ENCODE measurements around the gene LAYN. TPM values are rescaled to one million over a fixed set of nuclear protein-coding genes. Genes with fewer than 3 reads are reported as not detected.

LAYN gene, protein sequence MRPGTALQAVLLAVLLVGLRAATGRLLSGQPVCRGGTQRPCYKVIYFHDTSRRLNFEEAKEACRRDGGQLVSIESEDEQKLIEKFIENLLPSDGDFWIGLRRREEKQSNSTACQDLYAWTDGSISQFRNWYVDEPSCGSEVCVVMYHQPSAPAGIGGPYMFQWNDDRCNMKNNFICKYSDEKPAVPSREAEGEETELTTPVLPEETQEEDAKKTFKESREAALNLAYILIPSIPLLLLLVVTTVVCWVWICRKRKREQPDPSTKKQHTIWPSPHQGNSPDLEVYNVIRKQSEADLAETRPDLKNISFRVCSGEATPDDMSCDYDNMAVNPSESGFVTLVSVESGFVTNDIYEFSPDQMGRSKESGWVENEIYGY
- total RNA-seq = 10 to 100 TPM; 36.4 to 64.5 (median 49.3) TPM

GRCh38 chr11:111540114-111540936 is at the start of gene LAYN:
LAYN (plus strand) TSS chr11:111540720; CDS start chr11:111540844, 124 bp downstream.
- DNase-seq = peak; percentile 68 to 82
- intact Hi-C loops (cut with DNase I) = no loop called here
- TF ChIP-seq CTCF (IDR thresholded peaks at IDR 0.05) = no peak
- TF ChIP-seq POLR2A (IDR thresholded peaks at IDR 0.05) = peak; percentile 10 to 84
- no peaks in the 10 kb centered on the region for H3K9me3 ChIP-seq
- H3K27ac ChIP-seq = peak within 1 kb of the TSS; percentile 37 to 89 (median 85)
- WGBS, 2 donors = 4 to 23% methylated on average over 7 to 14 of the region's 70 CpGs
- H3K27me3 ChIP-seq = no peaks in the 10 kb centered on the region
- peak within 1 kb of the TSS; percentile 25 to 74 (median 39) for H3K4me3 ChIP-seq (replicated peaks in 1 of 3)
- no peaks in the 10 kb centered on the region for H3K36me3 ChIP-seq
- peaks cover 8 to 20% of the 10 kb centered on the region in 2 donors for H3K4me1 ChIP-seq

GRCh38 chr11:111494040-111494439 is 46.5 kb upstream of the LAYN start:
- Histone ChIP-seq H3K4me3 (replicated peaks in 1 of 3) (no peak overlapping the region), H3K4me1 (no peaks in the 10 kb centered on the region), H3K27me3 (no peaks in the 10 kb centered on the region), H3K36me3 (no peaks in the 10 kb centered on the region), H3K27ac (no peak overlapping the region), H3K9me3 (no peaks in the 10 kb centered on the region)
- WGBS, 2 donors = 37 to 65% methylated on average over 1 of the region's 1 CpG
- TF ChIP-seq POLR2A (IDR thresholded peaks at IDR 0.05) = no peak
- intact Hi-C loops (cut with DNase I) = no loop called here
- no peak for DNase-seq

DNA sequence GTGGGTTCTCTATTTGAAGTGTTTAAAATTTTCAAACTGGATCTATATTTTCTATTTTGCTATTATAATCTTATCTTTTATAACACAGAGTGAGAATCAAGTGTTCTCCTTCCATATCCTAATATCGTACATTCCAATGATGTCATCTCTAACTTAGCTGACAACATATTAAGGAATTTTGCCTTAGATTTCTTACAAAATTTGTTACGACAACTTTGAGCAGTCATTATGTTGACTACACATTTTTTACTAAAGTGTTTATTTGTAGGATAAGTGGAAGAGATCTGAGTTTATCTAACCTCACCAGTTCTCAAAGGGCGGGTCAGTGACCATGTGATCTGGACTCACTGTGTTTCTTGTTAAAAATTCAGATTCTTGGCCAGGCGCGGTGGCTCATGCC is 41.0 kb upstream of the LAYN start:
- Histone ChIP-seq H3K4me1 (no peaks in the 10 kb centered on the region), H3K4me3 (replicated peaks in 1 of 3) (no peak overlapping the region), H3K27ac (no peak overlapping the region), H3K9me3 (no peaks in the 10 kb centered on the region), H3K27me3 (no peaks in the 10 kb centered on the region), H3K36me3 (no peaks in the 10 kb centered on the region)
- no peak for DNase-seq
- 90% methylated on average over 5 of the region's 5 CpGs for WGBS, 2 donors
- intact Hi-C loops (cut with DNase I) = no loop called here
- TF ChIP-seq POLR2A (IDR thresholded peaks at IDR 0.05) (no peak), CTCF (IDR thresholded peaks at IDR 0.05) (no peak)

DNA sequence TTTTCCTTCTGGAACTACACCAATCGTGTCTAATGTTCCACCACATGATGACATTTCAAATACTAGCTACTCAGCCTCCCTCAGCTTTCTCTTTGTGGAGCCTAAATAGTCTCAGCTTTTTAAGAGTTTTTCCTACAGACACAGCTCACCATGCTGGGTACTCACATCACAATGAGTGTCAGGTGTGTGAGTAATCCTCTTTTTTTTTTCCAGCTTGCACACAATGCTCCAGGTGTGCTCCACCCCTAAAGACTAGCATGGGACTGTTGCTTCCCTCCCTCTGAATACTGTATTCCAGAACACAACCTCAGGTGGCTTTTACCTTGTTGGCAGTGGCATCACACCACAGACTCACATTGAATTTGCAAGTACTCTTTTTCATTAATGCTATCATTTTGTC is 40.0 kb upstream of the LAYN start:
- no peaks in the 10 kb centered on the region for H3K4me1 ChIP-seq

GRCh38 chr11:111502611-111503010 is 37.9 kb upstream of the LAYN start:
- intact Hi-C loops (cut with DNase I) = no loop called here
- WGBS, 2 donors = 85 to 93% methylated on average over 1 of the region's 1 CpG

More for the DNA sequence above, 40.0 kb upstream of the LAYN start:
- 67 to 80% methylated on average over 1 of the region's 1 CpG for WGBS, 2 donors
- Histone ChIP-seq H3K27me3 (no peaks in the 10 kb centered on the region), H3K36me3 (no peaks in the 10 kb centered on the region), H3K9me3 (no peaks in the 10 kb centered on the region), H3K27ac (no peak overlapping the region), H3K4me3 (replicated peaks in 1 of 3) (no peak overlapping the region)
- intact Hi-C loops (cut with DNase I) = no loop called here
- no peak for DNase-seq
- no peak for TF ChIP-seq POLR2A (IDR thresholded peaks at IDR 0.05)
- no peak for TF ChIP-seq CTCF (IDR thresholded peaks at IDR 0.05)

More at GRCh38 chr11:111502611-111503010, 37.9 kb upstream of the LAYN start:
- DNase-seq = no peak
- Histone ChIP-seq H3K9me3 (no peaks in the 10 kb centered on the region), H3K27ac (no peak overlapping the region), H3K4me1 (no peaks in the 10 kb centered on the region), H3K36me3 (no peaks in the 10 kb centered on the region), H3K27me3 (no peaks in the 10 kb centered on the region), H3K4me3 (replicated peaks in 1 of 3) (no peak overlapping the region)
- TF ChIP-seq CTCF (IDR thresholded peaks at IDR 0.05) (no peak), POLR2A (IDR thresholded peaks at IDR 0.05) (no peak)
